Natural killer cell treated with Interleukin-12 subunit alpha and Interleukin-12 subunit beta and Interleukin-15 and Interleukin-18, amount 100 ng/mL, for 72 hours (primary cell): ENCODE measurements around the gene OR2A1. TPM values are rescaled to one million over a fixed set of nuclear protein-coding genes. Genes with fewer than 3 reads are reported as not detected.
"Not testable (repeated sequence)": the region's sequence is repeated elsewhere in the genome, so short reads cannot be mapped to it uniquely, and the experiment has no call there.

Experiments
- ATAC-seq, 2 donors: fragments of 150-1000 bp; cut with Tn5 transposase in 1 of 2; sonication (Bioruptor Pico), chemical (Tn5 transposase) in 1 of 2; 2 replicates each; pipeline ENCODE4 v1.10.0; 2021
- DNase-seq: peaks from one replicate; pipeline ENCODE4 v3.0.0; 2022; ENCODE audit warnings: low spot score
- H3K27ac Mint-ChIP-seq, 2 donors: 1 replicate in 1 of 2; 2 replicates in 1 of 2; pipeline ENCODE4 v1.8.0; 2022; ENCODE audit warnings: mixed read lengths in 2 of 2, mild to moderate bottlenecking in 1 of 2, moderate library complexity in 1 of 2
- H3K27me3 Mint-ChIP-seq, 2 donors: 1 replicate in 1 of 2; 2 replicates in 1 of 2; pipeline ENCODE4 v1.8.0; 2022; ENCODE audit warnings: mixed read lengths in 2 of 2
- H3K36me3 Mint-ChIP-seq: one replicate; pipeline ENCODE4 v1.8.0; 2022; ENCODE audit warnings: mixed read lengths
- H3K4me1 Mint-ChIP-seq, 2 donors: 1 replicate in 1 of 2; 2 replicates in 1 of 2; pipeline ENCODE4 v1.8.0; 2022; ENCODE audit warnings: low read depth in 2 of 2, mixed read lengths in 2 of 2, mild to moderate bottlenecking in 1 of 2
- H3K4me3 Mint-ChIP-seq: one replicate; pipeline ENCODE4 v1.8.0; 2022; ENCODE audit warnings: mixed read lengths
- H3K9me3 Mint-ChIP-seq: 2 replicates; pipeline ENCODE4 v1.8.0; 2022; ENCODE audit warnings: mixed read lengths
- total RNA-seq, 2 donors: library from RNA; stranded (reverse); gene quantifications; one replicate each; pipeline ENCODE4 v1.2.3, GENCODE V29; 2022

The OR2A1 gene
- total RNA-seq: not detected

- not testable (repeated sequence) for H3K4me3 Mint-ChIP-seq, H3K27me3 Mint-ChIP-seq, H3K27ac Mint-ChIP-seq, H3K4me1 Mint-ChIP-seq, H3K9me3 Mint-ChIP-seq, DNase-seq, H3K36me3 Mint-ChIP-seq
- peak in 1 of 2 donors; percentile 37 for ATAC-seq
Observed at GRCh38 chr7:144311872-144312469, at the start of gene OR2A1. Gene OR2A1, plus strand, starts transcription at chr7:144312419. Its CDS starts 5,706 bp downstream, at chr7:144318125.

GRCh38 chr7:144264692-144265091, 47.5 kb upstream of the OR2A1 start, which contains the start of gene OR2A7:
Gene OR2A7, minus strand, starts transcription at chr7:144264792. Its CDS starts 5,164 bp downstream, at chr7:144259628.
- DNase-seq, H3K27me3 Mint-ChIP-seq, H3K27ac Mint-ChIP-seq, H3K4me3 Mint-ChIP-seq, H3K4me1 Mint-ChIP-seq, ATAC-seq, H3K9me3 Mint-ChIP-seq, H3K36me3 Mint-ChIP-seq: not testable (repeated sequence)

- not testable (repeated sequence) for H3K27me3 Mint-ChIP-seq, H3K4me3 Mint-ChIP-seq, H3K4me1 Mint-ChIP-seq, H3K27ac Mint-ChIP-seq, H3K9me3 Mint-ChIP-seq, H3K36me3 Mint-ChIP-seq, ATAC-seq, DNase-seq
Observed at GRCh38 chr7:144269188-144269587, 43.0 kb upstream of the OR2A1 start, which contains the start of gene CTAGE8. Gene CTAGE8, minus strand, starts transcription at chr7:144269288. Its CDS starts 38 bp downstream, at chr7:144269250.

- H3K4me3 Mint-ChIP-seq, DNase-seq, H3K9me3 Mint-ChIP-seq, H3K4me1 Mint-ChIP-seq, H3K27ac Mint-ChIP-seq, ATAC-seq, H3K36me3 Mint-ChIP-seq, H3K27me3 Mint-ChIP-seq: not testable (repeated sequence)
Observed at GRCh38 chr7:144275281-144275680, 36.9 kb upstream of the OR2A1 start.

- H3K36me3 Mint-ChIP-seq, H3K27me3 Mint-ChIP-seq, DNase-seq, H3K27ac Mint-ChIP-seq, H3K9me3 Mint-ChIP-seq, H3K4me3 Mint-ChIP-seq, ATAC-seq, H3K4me1 Mint-ChIP-seq: not testable (repeated sequence)
Observed at GRCh38 chr7:144280010-144280409, 32.2 kb upstream of the OR2A1 start.

- not testable (repeated sequence) for H3K4me3 Mint-ChIP-seq, H3K4me1 Mint-ChIP-seq, H3K36me3 Mint-ChIP-seq, DNase-seq, ATAC-seq, H3K9me3 Mint-ChIP-seq, H3K27ac Mint-ChIP-seq, H3K27me3 Mint-ChIP-seq
Observed at GRCh38 chr7:144281981-144282380, 30.2 kb upstream of the OR2A1 start.

GRCh38 chr7:144282490-144282889, 29.7 kb upstream of the OR2A1 start:
- not testable (repeated sequence) for H3K27ac Mint-ChIP-seq, DNase-seq, H3K4me1 Mint-ChIP-seq, H3K4me3 Mint-ChIP-seq, H3K27me3 Mint-ChIP-seq, H3K36me3 Mint-ChIP-seq, H3K9me3 Mint-ChIP-seq
- peak in 1 of 2 donors; percentile 3 for ATAC-seq

GRCh38 chr7:144283716-144284115, 28.5 kb upstream of the OR2A1 start:
- not testable (repeated sequence) for H3K4me1 Mint-ChIP-seq, H3K9me3 Mint-ChIP-seq

GRCh38 chr7:144287171-144287784, 24.9 kb upstream of the OR2A1 start:
- not testable (repeated sequence) for H3K27me3 Mint-ChIP-seq, H3K4me1 Mint-ChIP-seq, ATAC-seq, H3K9me3 Mint-ChIP-seq, DNase-seq, H3K4me3 Mint-ChIP-seq, H3K36me3 Mint-ChIP-seq, H3K27ac Mint-ChIP-seq

More at GRCh38 chr7:144283716-144284115, 28.5 kb upstream of the OR2A1 start:
- not testable (repeated sequence) for H3K36me3 Mint-ChIP-seq, ATAC-seq, H3K4me3 Mint-ChIP-seq, H3K27ac Mint-ChIP-seq, DNase-seq, H3K27me3 Mint-ChIP-seq

- DNase-seq, ATAC-seq, H3K4me1 Mint-ChIP-seq, H3K27me3 Mint-ChIP-seq, H3K36me3 Mint-ChIP-seq, H3K27ac Mint-ChIP-seq, H3K4me3 Mint-ChIP-seq, H3K9me3 Mint-ChIP-seq: not testable (repeated sequence)
Observed at GRCh38 chr7:144291607-144292006, 20.6 kb upstream of the OR2A1 start.

- H3K4me1 Mint-ChIP-seq, DNase-seq, H3K4me3 Mint-ChIP-seq, H3K27ac Mint-ChIP-seq, H3K36me3 Mint-ChIP-seq, H3K27me3 Mint-ChIP-seq, H3K9me3 Mint-ChIP-seq: not testable (repeated sequence)
- peak in 1 of 2 donors; percentile 30 for ATAC-seq
Observed at GRCh38 chr7:144292384-144293161, 19.6 kb upstream of the OR2A1 start.

GRCh38 chr7:144293794-144294499, 18.3 kb upstream of the OR2A1 start:
- not testable (repeated sequence) for H3K4me1 Mint-ChIP-seq, H3K9me3 Mint-ChIP-seq, H3K27me3 Mint-ChIP-seq, H3K36me3 Mint-ChIP-seq, H3K27ac Mint-ChIP-seq, DNase-seq, H3K4me3 Mint-ChIP-seq
- ATAC-seq: peak; percentile 73 to 83

- not testable (repeated sequence) for H3K4me1 Mint-ChIP-seq, ATAC-seq, H3K4me3 Mint-ChIP-seq, DNase-seq, H3K27me3 Mint-ChIP-seq, H3K9me3 Mint-ChIP-seq, H3K27ac Mint-ChIP-seq, H3K36me3 Mint-ChIP-seq
Observed at GRCh38 chr7:144302578-144303303, 9.5 kb upstream of the OR2A1 start.
